Measurements from ENCODE around the gene PRSS12. TPM values are rescaled to one million over a fixed set of nuclear protein-coding genes. Genes with fewer than 3 reads are reported as not detected.
"Not testable (repeated sequence)": the region's sequence is repeated elsewhere in the genome, so short reads cannot be mapped to it uniquely, and the experiment has no call there.

Gene PRSS12
- total and polyA plus RNA-seq, 9 donors, result 0.35 to 5.9 (median 1.2) TPM

DNA sequence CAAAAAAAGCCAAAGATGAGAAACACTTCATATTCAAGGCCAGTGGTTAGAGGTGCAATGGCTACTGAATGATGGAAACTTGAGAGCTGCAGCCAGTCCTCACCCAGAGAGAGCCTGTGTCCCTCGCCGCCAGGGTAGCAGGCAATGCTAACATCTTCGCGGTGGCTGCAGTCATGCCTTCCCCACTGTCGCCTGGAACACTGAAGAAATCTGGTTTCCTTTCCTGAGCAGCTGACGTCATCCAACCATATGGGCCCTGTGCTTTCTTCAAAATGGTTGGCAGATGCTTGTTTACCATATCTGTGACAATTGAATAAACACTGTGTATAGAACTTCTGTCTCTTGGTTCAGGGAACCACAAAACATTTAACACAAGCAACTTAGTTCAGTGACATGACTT, 39.7 kb downstream of the PRSS12 start:
- H3K36me3 ChIP-seq, result no peaks in the 10 kb centered on the region
- H3K27ac ChIP-seq, result no peak overlapping the region
- WGBS, 3 donors, result 79 to 89% (median 84%) methylated on average over 6 of the region's 6 CpGs
- no peaks in the 10 kb centered on the region for H3K9me3 ChIP-seq
- no peaks in the 10 kb centered on the region for H3K4me1 ChIP-seq (ENCODE audit: insufficient read depth)
- H3K4me3 ChIP-seq, result no peak overlapping the region
- intact Hi-C loops (cut with DNase I), result no loop called here
- DNase-seq, result no peak
- TF ChIP-seq POLR2A (IDR thresholded peaks at IDR 0.05) (no peak), EP300 (IDR thresholded peaks at IDR 0.05) (no peak)
- TF ChIP-seq, protein P1, sequence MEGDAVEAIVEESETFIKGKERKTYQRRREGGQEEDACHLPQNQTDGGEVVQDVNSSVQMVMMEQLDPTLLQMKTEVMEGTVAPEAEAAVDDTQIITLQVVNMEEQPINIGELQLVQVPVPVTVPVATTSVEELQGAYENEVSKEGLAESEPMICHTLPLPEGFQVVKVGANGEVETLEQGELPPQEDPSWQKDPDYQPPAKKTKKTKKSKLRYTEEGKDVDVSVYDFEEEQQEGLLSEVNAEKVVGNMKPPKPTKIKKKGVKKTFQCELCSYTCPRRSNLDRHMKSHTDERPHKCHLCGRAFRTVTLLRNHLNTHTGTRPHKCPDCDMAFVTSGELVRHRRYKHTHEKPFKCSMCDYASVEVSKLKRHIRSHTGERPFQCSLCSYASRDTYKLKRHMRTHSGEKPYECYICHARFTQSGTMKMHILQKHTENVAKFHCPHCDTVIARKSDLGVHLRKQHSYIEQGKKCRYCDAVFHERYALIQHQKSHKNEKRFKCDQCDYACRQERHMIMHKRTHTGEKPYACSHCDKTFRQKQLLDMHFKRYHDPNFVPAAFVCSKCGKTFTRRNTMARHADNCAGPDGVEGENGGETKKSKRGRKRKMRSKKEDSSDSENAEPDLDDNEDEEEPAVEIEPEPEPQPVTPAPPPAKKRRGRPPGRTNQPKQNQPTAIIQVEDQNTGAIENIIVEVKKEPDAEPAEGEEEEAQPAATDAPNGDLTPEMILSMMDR (IDR thresholded peaks at IDR 0.05), result no peak
- H3K27me3 ChIP-seq, result no peaks in the 10 kb centered on the region

DNA sequence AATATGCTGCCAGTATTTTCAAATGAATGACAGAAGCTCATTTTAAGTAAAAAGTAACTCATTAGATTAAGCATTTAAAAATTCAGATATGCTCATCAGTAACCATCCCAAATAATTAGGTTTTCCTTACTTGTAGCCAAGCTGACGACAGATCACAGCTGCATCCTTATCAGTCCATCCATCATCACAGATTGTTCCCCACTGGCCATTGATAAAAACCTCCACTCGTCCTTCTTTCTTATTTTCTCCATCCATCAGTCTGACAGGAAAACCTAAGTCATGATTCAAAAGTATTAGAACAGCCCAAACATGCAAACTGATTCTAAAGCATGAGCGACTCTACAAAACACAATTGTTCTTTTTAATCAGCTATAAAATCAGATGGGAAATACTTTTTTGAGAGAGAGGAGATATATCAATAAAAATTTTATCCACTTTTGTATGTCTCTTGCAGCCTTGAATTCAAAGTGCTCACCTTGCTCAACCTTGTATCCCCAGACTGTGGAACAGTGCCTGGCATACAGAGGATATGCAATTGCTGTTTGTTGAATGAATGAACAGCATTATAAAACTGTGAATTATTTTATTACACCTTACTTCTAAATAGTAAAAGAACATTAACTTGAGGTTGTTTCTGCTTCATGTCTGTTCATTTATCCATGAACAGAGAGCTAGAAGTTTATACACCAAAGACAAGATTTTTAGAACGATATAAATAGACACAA, 44.3 kb downstream of the PRSS12 start:
- no peaks in the 10 kb centered on the region for H3K9me3 ChIP-seq
- DNase-seq, result no peak
- intact Hi-C loops (cut with DNase I), result no loop called here
- H3K4me3 ChIP-seq, result no peak overlapping the region
- H3K4me1 ChIP-seq (ENCODE audit: insufficient read depth), result no peaks in the 10 kb centered on the region
- H3K27me3 ChIP-seq, result no peaks in the 10 kb centered on the region
- H3K27ac ChIP-seq, result no peak overlapping the region
- TF ChIP-seq POLR2A (IDR thresholded peaks at IDR 0.05), result no peak
- TF ChIP-seq, protein P1 (IDR thresholded peaks at IDR 0.05), result no peak
- TF ChIP-seq EP300 (IDR thresholded peaks at IDR 0.05), result no peak
- WGBS, 3 donors, result 70 to 78% (median 78%) methylated on average over 4 of the region's 4 CpGs
- H3K36me3 ChIP-seq, result no peaks in the 10 kb centered on the region

DNA sequence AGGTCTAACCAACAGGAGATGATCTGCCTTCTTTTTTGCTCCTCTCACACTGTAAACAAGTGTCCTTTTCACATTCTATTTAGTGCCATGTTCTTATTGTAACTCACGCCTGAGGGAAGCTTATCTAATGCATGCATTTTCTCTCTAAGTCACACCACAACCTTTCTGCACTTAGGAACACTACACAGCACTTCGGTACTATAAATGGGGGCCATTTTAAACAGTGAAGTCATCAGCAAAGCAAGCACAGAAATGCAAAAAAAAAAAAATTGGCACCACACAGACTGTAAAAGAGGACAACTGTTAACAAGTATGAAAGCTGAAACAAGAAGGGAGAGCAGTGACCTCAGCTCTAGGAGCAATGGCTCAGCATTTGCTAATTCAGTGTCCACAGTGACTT, 45.2 kb downstream of the PRSS12 start:
- intact Hi-C loops (cut with DNase I), result no loop called here
- H3K27ac ChIP-seq, result no peak overlapping the region
- no peak overlapping the region for H3K4me3 ChIP-seq
- no peaks in the 10 kb centered on the region for H3K36me3 ChIP-seq
- no peak for DNase-seq
- 72 to 77% (median 77%) methylated on average over 2 of the region's 2 CpGs for WGBS, 3 donors
- no peaks in the 10 kb centered on the region for H3K27me3 ChIP-seq
- no peak for TF ChIP-seq POLR2A (IDR thresholded peaks at IDR 0.05)
- TF ChIP-seq, protein P1 (IDR thresholded peaks at IDR 0.05), result no peak
- TF ChIP-seq EP300 (IDR thresholded peaks at IDR 0.05), result no peak
- no peaks in the 10 kb centered on the region for H3K4me1 ChIP-seq (ENCODE audit: insufficient read depth)
- no peaks in the 10 kb centered on the region for H3K9me3 ChIP-seq

DNA sequence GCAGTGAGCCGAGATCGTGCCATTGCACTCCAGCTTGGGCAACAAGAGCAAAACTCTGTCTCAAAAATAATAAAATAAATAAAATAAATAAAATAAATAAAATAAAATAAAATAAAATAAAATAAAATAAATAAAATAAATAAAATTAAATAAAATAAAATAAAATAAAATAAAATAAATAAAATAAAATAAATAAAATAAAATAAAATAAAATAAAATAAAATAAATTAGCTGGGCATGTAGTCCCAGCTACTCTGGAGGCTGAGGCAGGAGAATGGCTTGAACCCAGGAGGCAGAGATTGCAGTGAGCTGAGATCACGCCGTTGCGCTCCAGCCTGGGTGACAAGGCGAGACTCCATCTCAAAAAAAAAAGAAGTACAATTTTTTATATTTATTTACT, 53.2 kb downstream of the PRSS12 start:
- DNase-seq; H3K4me3 ChIP-seq; H3K9me3 ChIP-seq; H3K4me1 ChIP-seq (ENCODE audit: insufficient read depth); intact Hi-C loops (cut with DNase I); H3K36me3 ChIP-seq; H3K27ac ChIP-seq; H3K27me3 ChIP-seq: not testable (repeated sequence)
- WGBS, 3 donors, result 96 to 99% (median 98%) methylated on average over 6 of the region's 6 CpGs

DNA sequence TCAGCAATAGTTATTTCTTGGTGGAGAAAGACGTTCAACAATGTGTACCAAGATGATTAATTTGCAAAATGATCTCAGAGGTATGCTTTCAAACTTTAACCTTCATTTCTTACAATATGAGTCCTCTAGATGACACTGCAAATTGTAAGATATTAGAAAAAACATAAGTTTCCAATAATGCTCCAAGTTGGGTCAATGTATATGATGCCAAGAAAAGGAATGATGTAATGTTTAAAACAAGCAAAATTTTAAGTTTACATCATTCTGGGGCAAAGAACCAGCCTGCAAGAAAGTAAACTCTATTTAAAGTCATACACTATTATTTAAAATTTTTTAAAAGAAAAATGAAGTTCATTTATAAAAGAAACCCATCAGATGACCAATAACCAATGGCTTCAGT, 56.1 kb downstream of the PRSS12 start:
- Histone ChIP-seq H3K27ac (no peak overlapping the region), H3K27me3 (no peaks in the 10 kb centered on the region), H3K9me3 (no peaks in the 10 kb centered on the region), H3K4me1 (ENCODE audit: insufficient read depth) (no peaks in the 10 kb centered on the region), H3K4me3 (no peak overlapping the region), H3K36me3 (no peaks in the 10 kb centered on the region)
- no peak for TF ChIP-seq EP300 (IDR thresholded peaks at IDR 0.05)
- no peak for TF ChIP-seq POLR2A (IDR thresholded peaks at IDR 0.05)
- TF ChIP-seq, protein P1 (IDR thresholded peaks at IDR 0.05), result no peak
- DNase-seq, result no peak
- intact Hi-C loops (cut with DNase I), result no loop called here
- 59 to 65% (median 61%) methylated on average over 1 of the region's 1 CpG for WGBS, 3 donors

Measured in ovary (tissue), 9 donors.